GM12801 (cell line): Measurements from ENCODE around the gene HOMER2.

Experiments
- TF ChIP-seq, protein P1 (sequence below): IDR thresholded peaks from one replicate; pipeline ENCODE4 v1.5.1; 2011; ENCODE audit warnings: control low read depth; ENCODE audit not compliant: insufficient read length; ENCODE audit errors: extremely low read depth

HOMER2 gene

GRCh38 chr15:82903511-82903910 lies 49.0 kb downstream of the HOMER2 start:
- TF ChIP-seq, protein P1, sequence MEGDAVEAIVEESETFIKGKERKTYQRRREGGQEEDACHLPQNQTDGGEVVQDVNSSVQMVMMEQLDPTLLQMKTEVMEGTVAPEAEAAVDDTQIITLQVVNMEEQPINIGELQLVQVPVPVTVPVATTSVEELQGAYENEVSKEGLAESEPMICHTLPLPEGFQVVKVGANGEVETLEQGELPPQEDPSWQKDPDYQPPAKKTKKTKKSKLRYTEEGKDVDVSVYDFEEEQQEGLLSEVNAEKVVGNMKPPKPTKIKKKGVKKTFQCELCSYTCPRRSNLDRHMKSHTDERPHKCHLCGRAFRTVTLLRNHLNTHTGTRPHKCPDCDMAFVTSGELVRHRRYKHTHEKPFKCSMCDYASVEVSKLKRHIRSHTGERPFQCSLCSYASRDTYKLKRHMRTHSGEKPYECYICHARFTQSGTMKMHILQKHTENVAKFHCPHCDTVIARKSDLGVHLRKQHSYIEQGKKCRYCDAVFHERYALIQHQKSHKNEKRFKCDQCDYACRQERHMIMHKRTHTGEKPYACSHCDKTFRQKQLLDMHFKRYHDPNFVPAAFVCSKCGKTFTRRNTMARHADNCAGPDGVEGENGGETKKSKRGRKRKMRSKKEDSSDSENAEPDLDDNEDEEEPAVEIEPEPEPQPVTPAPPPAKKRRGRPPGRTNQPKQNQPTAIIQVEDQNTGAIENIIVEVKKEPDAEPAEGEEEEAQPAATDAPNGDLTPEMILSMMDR, result no peak

GRCh38 chr15:82901114-82901805 lies 51.3 kb downstream of the HOMER2 start:
- TF ChIP-seq, protein P1, result no peak

GRCh38 chr15:82900511-82901060 lies 51.9 kb downstream of the HOMER2 start:
- TF ChIP-seq, protein P1, result no peak

DNA sequence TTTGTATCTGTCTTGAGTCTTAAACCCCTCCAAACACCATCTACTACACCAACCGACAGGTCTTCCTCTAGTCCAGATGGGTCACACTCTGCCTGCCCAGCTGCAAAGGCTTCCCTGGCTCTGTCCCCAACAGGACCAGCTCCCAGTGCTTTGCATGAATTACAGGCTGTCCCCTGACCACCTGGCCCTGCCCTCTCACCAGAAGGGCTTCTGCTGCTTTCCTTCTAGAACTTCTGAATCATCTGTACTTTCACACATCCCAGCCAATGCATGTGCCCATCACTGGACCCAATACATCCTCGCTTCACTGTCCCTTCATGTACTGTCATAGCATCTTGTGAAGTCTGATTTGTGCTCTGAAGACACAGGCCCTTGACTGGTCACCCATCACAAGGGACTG lies 53.6 kb downstream of the HOMER2 start:
- TF ChIP-seq, protein P1, result no peak

DNA sequence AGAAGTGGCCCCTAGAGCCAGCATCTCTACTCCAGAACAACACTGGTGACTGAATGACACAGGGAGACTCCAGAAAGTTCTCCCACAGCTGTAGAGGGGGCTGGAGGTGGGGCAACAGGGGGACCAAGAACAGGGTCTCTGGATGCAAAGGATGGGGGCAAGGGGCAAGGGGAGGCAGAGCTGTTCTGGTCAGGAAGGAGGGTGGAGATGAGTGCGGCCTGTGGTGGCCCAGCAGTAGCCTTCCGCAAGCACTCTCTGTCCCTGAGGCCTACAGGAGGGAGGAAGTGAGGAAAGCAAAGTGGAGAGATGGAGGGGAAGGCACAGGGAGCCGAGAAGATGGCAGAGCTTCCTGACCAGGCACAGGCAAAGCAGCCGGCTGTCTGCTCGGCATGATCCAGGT lies 56.5 kb downstream of the HOMER2 start:
- TF ChIP-seq, protein P1, result no peak

GRCh38 chr15:82894971-82895520 lies 57.5 kb downstream of the HOMER2 start:
- TF ChIP-seq, protein P1, result no peak

DNA sequence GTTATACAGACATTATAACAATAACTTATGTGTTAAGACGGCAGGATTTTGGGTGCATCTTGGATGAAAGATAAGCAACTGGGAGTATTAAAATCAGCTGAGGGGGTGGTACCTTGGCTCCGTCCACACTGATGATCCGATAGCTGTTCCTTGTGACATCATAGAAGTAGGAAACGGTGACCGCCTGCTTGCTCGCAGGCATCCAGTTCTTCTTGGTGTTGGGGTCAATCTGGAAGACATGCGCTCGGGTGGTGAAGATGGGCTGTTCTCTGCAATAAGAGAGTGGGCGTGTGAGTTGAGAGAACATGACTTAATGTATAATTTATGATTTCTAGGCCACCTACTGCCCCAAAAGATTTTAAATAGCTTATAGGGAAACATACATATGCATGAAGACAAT lies 59.9 kb downstream of the HOMER2 start:
- TF ChIP-seq, protein P1, result no peak
